PC-3 (cell line): ENCODE data around the gene LYRM9.

Experiments
- EZH2phosphoT487 ChIP-seq: fragments of 300-600 bp; sonication (generic); IDR thresholded peaks from 2 replicates; pipeline ENCODE4 v1.6.1; 2018; ENCODE audit warnings: mild to moderate bottlenecking, antibody characterized with exemption, low read length, borderline replicate concordance
- TF ChIP-seq, protein P1 (sequence below): fragments of 300-600 bp; sonication (generic); conservative IDR thresholded peaks from 2 replicates; pipeline ENCODE4 v1.5.1; 2017; ENCODE audit warnings: antibody characterized with exemption, low read depth, mild to moderate bottlenecking, low read length

GRCh38 chr17:27917000-27917399, 23.8 kb upstream of the LYRM9 start:
- TF ChIP-seq, protein P1, sequence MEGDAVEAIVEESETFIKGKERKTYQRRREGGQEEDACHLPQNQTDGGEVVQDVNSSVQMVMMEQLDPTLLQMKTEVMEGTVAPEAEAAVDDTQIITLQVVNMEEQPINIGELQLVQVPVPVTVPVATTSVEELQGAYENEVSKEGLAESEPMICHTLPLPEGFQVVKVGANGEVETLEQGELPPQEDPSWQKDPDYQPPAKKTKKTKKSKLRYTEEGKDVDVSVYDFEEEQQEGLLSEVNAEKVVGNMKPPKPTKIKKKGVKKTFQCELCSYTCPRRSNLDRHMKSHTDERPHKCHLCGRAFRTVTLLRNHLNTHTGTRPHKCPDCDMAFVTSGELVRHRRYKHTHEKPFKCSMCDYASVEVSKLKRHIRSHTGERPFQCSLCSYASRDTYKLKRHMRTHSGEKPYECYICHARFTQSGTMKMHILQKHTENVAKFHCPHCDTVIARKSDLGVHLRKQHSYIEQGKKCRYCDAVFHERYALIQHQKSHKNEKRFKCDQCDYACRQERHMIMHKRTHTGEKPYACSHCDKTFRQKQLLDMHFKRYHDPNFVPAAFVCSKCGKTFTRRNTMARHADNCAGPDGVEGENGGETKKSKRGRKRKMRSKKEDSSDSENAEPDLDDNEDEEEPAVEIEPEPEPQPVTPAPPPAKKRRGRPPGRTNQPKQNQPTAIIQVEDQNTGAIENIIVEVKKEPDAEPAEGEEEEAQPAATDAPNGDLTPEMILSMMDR = no peak
- TF ChIP-seq EZH2phosphoT487 = no peak
